ENCODE results near the gene APOOL.

APOOL gene

GRCh38 chrX:85089321-85089840 is 85.7 kb downstream of the APOOL start:
- DNase-seq: no peak

GRCh38 chrX:85107407-85107806 is 103.7 kb downstream of the APOOL start:
- no peak for DNase-seq

- no peak for DNase-seq
Observed at GRCh38 chrX:85108165-85108564, 104.5 kb downstream of the APOOL start.

- DNase-seq: peak; percentile 41 to 46
Observed at GRCh38 chrX:85109235-85109634, 105.6 kb downstream of the APOOL start.

- DNase-seq: no peak
Observed at GRCh38 chrX:85111347-85111746, 107.7 kb downstream of the APOOL start.

GRCh38 chrX:85112293-85112692 is 108.6 kb downstream of the APOOL start:
- DNase-seq: no peak

- no peak for DNase-seq
Observed at GRCh38 chrX:85113746-85114145, 110.1 kb downstream of the APOOL start.

GRCh38 chrX:85114171-85114570 is 110.5 kb downstream of the APOOL start:
- DNase-seq: no peak

GRCh38 chrX:85114776-85115175 is 111.1 kb downstream of the APOOL start:
- no peak for DNase-seq

- no peak for DNase-seq
Observed at GRCh38 chrX:85115252-85115651, 111.6 kb downstream of the APOOL start.

- DNase-seq: no peak
Observed at GRCh38 chrX:85136409-85136808, 132.7 kb downstream of the APOOL start.

- DNase-seq: no peak
Observed at GRCh38 chrX:85139422-85139821, 135.7 kb downstream of the APOOL start.

- DNase-seq: no peak
Observed at GRCh38 chrX:85140964-85141363, 137.3 kb downstream of the APOOL start.
